ENCODE data around the gene LTB4R. TPM values are rescaled to one million over a fixed set of nuclear protein-coding genes. Genes with fewer than 3 reads are reported as not detected.

LTB4R gene
- total RNA-seq, 4 donors from 2014 or later: 83.1 to 137 (median 117) TPM

DNA sequence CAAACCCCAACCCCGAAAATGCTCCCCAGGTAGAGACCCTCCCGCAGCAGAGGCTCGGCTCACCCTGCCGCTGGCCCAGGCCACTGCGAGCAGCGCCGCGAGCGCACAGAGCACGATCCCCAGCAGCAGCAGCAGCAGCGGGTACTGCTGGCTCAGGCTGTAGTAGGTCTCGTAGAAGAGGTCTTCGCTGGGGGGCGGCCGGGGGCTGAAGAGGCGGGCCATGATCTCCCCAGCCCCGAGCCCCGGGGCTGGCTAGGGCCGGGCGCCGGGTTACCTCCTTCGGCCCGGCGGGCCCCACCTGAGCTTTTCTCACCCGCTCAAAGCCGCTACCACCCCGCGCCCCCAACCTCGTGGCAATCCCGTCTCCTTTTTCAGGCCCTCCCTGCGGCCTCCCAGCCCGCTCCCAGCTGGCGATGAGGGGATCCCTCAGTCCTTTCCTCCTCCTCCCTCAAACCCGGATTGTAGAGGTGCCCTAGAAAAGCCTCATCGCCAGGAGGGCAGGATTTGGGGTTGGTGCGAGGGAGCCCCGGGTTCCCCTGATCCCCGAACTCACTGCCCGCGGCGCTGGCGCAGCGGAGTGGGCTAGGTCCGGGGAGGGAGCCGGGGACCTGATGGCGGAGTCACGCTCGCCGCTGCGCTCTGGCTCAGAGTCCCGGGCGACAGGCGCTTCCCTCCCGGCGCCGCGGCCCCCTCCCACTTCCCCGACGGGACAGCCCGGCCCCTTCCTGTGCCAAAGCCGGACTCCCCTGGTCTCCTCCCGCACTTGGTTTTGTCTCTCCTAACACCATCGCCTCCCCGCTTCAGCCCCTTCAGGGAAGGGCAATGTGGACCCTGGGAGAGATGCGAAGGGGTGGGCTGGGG is 23.4 kb downstream of the LTB4R start, which contains the start of gene ADCY4:
Gene ADCY4, minus strand, starts transcription at position 641 of the 861 bp plus-strand sequence. Its CDS starts 419 bp downstream, at position 222.
- TF ChIP-seq CTCF (IDR thresholded peaks at IDR 0.05) (peak in 1 of 2 donors; percentile 1), EP300 (IDR thresholded peaks at IDR 0.05) (no peak)
- Histone ChIP-seq H3K36me3 (peaks cover 20% of the 10 kb centered on the region), H3K27me3 (peaks cover 9% of the 10 kb centered on the region), H3K4me3 (peak within 1 kb of the TSS; percentile 46), H3K4me1 (peaks cover 66% of the 10 kb centered on the region), H3K27ac (peak within 1 kb of the TSS; percentile 77), H3K9me3 (no peaks in the 10 kb centered on the region)
- peak in 1 of 2 donors; percentile 64 for DNase-seq (ENCODE audit: low spot score in 2 of 2)
- 13% methylated on average over 14 of the region's 65 CpGs for WGBS

DNA sequence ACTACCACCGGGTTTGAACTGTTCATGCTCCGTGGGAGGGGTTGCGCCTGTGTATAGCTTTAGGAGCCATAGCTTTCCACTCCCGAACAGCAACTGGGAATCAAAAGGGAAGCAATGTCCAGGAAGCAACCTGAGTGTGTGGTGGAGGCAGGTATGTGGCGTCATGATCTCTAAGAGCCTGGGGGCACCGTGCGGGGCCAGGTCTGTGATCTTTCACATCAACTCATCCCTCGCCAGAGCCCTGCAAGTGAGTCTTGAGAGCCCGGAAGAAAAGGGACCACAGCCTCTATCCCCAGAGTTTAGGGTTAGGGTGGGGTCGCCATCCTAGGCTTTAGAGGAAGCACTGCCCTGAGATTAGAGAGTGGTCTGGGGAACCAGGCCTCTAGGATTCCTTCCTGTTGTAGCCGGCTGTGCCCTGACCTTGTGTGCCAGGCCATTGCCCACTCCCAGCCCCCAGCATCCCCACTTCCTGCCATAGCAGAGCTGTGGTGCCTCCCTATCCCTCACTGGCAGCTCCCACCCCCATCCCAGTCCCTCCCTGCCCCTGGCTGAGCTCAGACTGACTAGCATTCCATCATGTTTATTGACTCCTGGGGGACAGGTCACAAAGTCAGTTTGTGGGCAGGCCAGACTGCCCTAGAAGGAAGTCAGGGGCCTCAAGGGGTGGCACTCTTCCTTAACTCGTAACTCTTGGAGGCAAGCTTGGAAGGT is 24.3 kb downstream of the LTB4R start:
- DNase-seq (ENCODE audit: low spot score in 2 of 2): peak in 1 of 2 donors; percentile 69
- no peak for TF ChIP-seq CTCF (IDR thresholded peaks at IDR 0.05)
- no peak for TF ChIP-seq EP300 (IDR thresholded peaks at IDR 0.05)
- no peak for TF ChIP-seq POLR2AphosphoS5 (IDR thresholded peaks at IDR 0.05)
- TF ChIP-seq POLR2A (IDR thresholded peaks at IDR 0.05): no peak
- WGBS: 70% methylated on average over 8 of the region's 12 CpGs
- H3K4me3 ChIP-seq: peak overlapping the region; percentile 46
- no peaks in the 10 kb centered on the region for H3K9me3 ChIP-seq
- H3K27me3 ChIP-seq: peaks cover 9% of the 10 kb centered on the region
- peak overlapping the region; percentile 77 for H3K27ac ChIP-seq
- peaks cover 20% of the 10 kb centered on the region for H3K36me3 ChIP-seq
- peaks cover 71% of the 10 kb centered on the region for H3K4me1 ChIP-seq

GRCh38 chr14:24337144-24337823 is 26.0 kb downstream of the LTB4R start:
- 84% methylated on average over 6 of the region's 7 CpGs for WGBS
- H3K9me3 ChIP-seq: no peaks in the 10 kb centered on the region
- no peak overlapping the region for H3K4me3 ChIP-seq
- peaks cover 63% of the 10 kb centered on the region for H3K4me1 ChIP-seq
- peaks cover 20% of the 10 kb centered on the region for H3K36me3 ChIP-seq
- DNase-seq (ENCODE audit: low spot score in 2 of 2): peak in 1 of 2 donors; percentile 38
- TF ChIP-seq CTCF (IDR thresholded peaks at IDR 0.05): no peak
- no peak for TF ChIP-seq POLR2AphosphoS5 (IDR thresholded peaks at IDR 0.05)
- no peak for TF ChIP-seq POLR2A (IDR thresholded peaks at IDR 0.05)
- TF ChIP-seq EP300 (IDR thresholded peaks at IDR 0.05): no peak
- H3K27ac ChIP-seq: no peak overlapping the region
- peaks cover 9% of the 10 kb centered on the region for H3K27me3 ChIP-seq

GRCh38 chr14:24337824-24338175 is 26.5 kb downstream of the LTB4R start:
- peak in 1 of 2 donors; percentile 39 for DNase-seq (ENCODE audit: low spot score in 2 of 2)
- Histone ChIP-seq H3K4me3 (no peak overlapping the region), H3K36me3 (peaks cover 20% of the 10 kb centered on the region), H3K4me1 (peaks cover 58% of the 10 kb centered on the region), H3K27me3 (peaks cover 9% of the 10 kb centered on the region), H3K27ac (no peak overlapping the region), H3K9me3 (no peaks in the 10 kb centered on the region)
- TF ChIP-seq POLR2AphosphoS5 (IDR thresholded peaks at IDR 0.05) (no peak), POLR2A (IDR thresholded peaks at IDR 0.05) (no peak)
- WGBS: 83% methylated on average over 8 of the region's 8 CpGs

DNA sequence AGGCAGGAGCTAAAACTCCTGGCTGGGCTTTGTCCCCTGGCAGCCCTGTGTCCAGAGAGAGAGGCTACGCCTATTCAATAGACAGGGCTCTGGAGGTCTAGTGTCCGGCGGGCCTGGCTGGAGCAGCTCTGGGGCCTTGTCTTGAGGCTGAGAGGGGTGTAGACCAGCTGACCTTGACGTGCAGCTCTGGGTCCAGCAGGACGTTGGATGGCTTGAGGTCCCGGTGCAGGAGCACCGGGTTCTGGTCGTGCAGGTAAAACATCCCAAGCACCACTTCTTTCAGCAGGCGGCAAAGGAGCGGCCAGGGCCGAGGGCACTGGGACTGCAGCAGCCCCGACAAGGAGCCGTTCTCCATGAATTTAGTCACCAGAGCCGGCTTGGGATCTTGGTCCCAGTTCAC is 27.5 kb downstream of the LTB4R start:
- peak in 1 of 2 donors; percentile 60 for DNase-seq (ENCODE audit: low spot score in 2 of 2)
- Histone ChIP-seq H3K4me3 (peak overlapping the region; percentile 71), H3K27me3 (peaks cover 9% of the 10 kb centered on the region), H3K27ac (no peak overlapping the region), H3K9me3 (no peaks in the 10 kb centered on the region), H3K4me1 (peaks cover 47% of the 10 kb centered on the region), H3K36me3 (peaks cover 20% of the 10 kb centered on the region)
- 80% methylated on average over 3 of the region's 14 CpGs for WGBS
- TF ChIP-seq POLR2AphosphoS5 (IDR thresholded peaks at IDR 0.05) (no peak), CTCF (IDR thresholded peaks at IDR 0.05) (no peak), EP300 (IDR thresholded peaks at IDR 0.05) (no peak), POLR2A (IDR thresholded peaks at IDR 0.05) (no peak)
